Skeletal muscle satellite cell (primary cell): ENCODE results near the gene SLC8A1.

ENCODE experiments used
- H3K27me3 ChIP-seq: 2 replicates; pipeline ENCODE4 v1.7.0; 2013; ENCODE audit warnings: low read length; ENCODE audit not compliant: control insufficient read depth, insufficient read depth
- H3K36me3 ChIP-seq: 2 replicates; pipeline ENCODE4 v1.7.0; 2013; ENCODE audit warnings: mild to moderate bottlenecking, control low read depth, low read length; ENCODE audit not compliant: insufficient read depth
- H3K4me1 ChIP-seq: 2 replicates; pipeline ENCODE4 v1.7.0; 2013; ENCODE audit warnings: low read length; ENCODE audit not compliant: control insufficient read depth, insufficient read depth
- H3K4me2 ChIP-seq: 2 replicates; pipeline ENCODE4 v1.7.0; 2013; ENCODE audit warnings: mild to moderate bottlenecking, low read length
- H3K4me3 ChIP-seq: 2 replicates; pipeline ENCODE4 v1.7.0; 2013; ENCODE audit warnings: low read length
- H3K9ac ChIP-seq: 2 replicates; pipeline ENCODE4 v1.7.0; 2013; ENCODE audit warnings: mild to moderate bottlenecking, low read depth, low read length, moderate library complexity
- H3K9me3 ChIP-seq: replicated peaks from 2 replicates; pipeline ENCODE4 v1.7.0; 2013; ENCODE audit warnings: mild to moderate bottlenecking, control low read depth, low read length

Gene SLC8A1

DNA sequence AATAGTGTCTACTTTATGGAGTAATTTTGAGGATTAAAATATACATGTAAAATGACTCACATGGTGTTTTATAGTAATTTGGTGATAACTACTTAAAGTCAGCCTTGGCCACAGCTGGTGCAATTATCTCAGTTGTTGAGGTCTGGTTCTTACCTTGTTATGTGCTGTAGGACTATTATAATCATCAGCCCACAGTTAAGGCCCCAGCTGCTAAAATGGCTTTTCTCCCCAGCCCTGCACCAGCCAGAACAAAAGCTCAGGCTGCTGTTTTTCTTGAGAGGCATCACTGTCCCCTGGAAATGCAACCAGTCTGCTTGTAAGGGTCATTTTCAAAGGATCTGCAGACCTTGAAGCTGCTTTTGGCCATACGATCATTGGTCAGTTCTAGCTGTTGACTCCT is 389.5 kb downstream of the SLC8A1 start:
- Histone ChIP-seq H3K4me1 (no peaks in the 10 kb centered on the region), H3K9ac (no peak overlapping the region), H3K27me3 (no peaks in the 10 kb centered on the region)

DNA sequence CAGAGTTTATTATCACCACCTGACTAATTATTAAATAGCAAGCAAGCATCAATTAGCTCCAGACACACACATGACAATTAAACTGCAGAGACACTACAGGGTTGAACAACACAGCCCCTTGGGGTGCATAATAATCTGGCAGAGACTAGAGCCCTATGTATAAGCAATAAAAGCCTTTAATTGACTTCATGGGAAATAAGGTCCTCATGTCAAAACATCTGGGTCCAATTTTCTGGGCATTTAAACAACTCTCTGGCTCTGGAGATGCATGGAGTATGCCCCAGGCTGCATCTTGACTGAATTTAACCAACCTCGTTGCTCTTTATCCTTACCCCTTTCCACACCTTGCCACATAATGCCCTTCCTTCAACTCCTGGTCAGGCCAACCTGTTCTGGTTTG is 402.1 kb downstream of the SLC8A1 start:
- no peaks in the 10 kb centered on the region for H3K27me3 ChIP-seq
- H3K9me3 ChIP-seq: no peaks in the 10 kb centered on the region
- H3K36me3 ChIP-seq: no peaks in the 10 kb centered on the region
- no peak overlapping the region for H3K4me2 ChIP-seq
- no peak overlapping the region for H3K9ac ChIP-seq
- no peak overlapping the region for H3K4me3 ChIP-seq
- H3K4me1 ChIP-seq: no peaks in the 10 kb centered on the region

More for the DNA sequence above, 389.5 kb downstream of the SLC8A1 start:
- no peak overlapping the region for H3K4me2 ChIP-seq
- peaks cover 3% of the 10 kb centered on the region for H3K9me3 ChIP-seq
- H3K36me3 ChIP-seq: no peaks in the 10 kb centered on the region
- H3K4me3 ChIP-seq: no peak overlapping the region

DNA sequence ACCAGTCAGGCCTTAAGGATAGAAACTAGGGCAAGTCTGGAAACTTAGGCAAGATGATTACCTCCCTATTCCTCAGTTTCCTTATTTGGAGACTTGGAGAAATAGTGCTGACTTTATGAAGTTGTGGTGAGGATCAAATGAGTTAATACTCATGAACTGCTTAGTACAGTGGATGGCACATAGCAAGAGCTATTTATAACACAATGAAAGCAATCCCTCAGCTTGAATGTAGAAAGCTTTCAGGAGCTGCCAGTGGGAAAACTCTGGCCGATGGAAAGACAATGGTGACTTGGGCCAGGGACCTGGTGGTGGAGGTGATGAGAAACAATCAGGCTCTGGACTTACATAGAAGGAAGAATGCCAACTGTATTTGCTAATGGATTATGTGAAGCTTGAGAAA is 403.4 kb downstream of the SLC8A1 start:
- no peaks in the 10 kb centered on the region for H3K9me3 ChIP-seq
- H3K9ac ChIP-seq: no peak overlapping the region
- H3K4me3 ChIP-seq: no peak overlapping the region
- H3K27me3 ChIP-seq: no peaks in the 10 kb centered on the region
- H3K4me1 ChIP-seq: no peaks in the 10 kb centered on the region
- H3K4me2 ChIP-seq: no peak overlapping the region
- no peaks in the 10 kb centered on the region for H3K36me3 ChIP-seq

DNA sequence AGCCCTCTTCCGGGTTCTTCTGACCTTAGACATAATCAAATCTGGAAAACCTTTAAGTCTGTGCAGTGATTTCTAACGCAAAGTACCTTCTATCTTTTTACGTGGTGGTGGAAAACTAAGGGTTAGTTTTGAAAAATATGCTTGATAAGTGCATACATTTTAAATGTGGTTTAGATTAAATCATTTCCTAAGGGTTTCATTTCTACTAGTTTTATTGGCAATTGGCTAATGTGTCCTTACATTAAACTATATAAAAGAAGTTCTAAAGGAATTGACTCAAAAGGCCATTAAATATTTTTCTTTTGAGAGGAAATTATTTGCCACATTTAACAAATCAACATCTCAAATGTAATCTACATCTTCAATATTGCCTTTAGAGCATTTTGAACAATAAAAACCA is 404.5 kb downstream of the SLC8A1 start:
- H3K27me3 ChIP-seq: no peaks in the 10 kb centered on the region

More for the DNA sequence above, 404.5 kb downstream of the SLC8A1 start:
- Histone ChIP-seq H3K4me3 (no peak overlapping the region), H3K9ac (no peak overlapping the region), H3K9me3 (no peaks in the 10 kb centered on the region), H3K36me3 (no peaks in the 10 kb centered on the region), H3K4me2 (no peak overlapping the region), H3K4me1 (no peaks in the 10 kb centered on the region)
